GM12873 (cell line): ENCODE data around the gene RALGDS.

Experiments used
- TF ChIP-seq, protein P1 (sequence below): IDR thresholded peaks from 2 replicates; pipeline ENCODE4 v1.5.1; 2012; ENCODE audit warnings: low read depth, mild to moderate bottlenecking, moderate library complexity, low read length, control low read depth; ENCODE audit not compliant: insufficient read depth; ENCODE audit errors: missing control alignments

RALGDS gene

DNA sequence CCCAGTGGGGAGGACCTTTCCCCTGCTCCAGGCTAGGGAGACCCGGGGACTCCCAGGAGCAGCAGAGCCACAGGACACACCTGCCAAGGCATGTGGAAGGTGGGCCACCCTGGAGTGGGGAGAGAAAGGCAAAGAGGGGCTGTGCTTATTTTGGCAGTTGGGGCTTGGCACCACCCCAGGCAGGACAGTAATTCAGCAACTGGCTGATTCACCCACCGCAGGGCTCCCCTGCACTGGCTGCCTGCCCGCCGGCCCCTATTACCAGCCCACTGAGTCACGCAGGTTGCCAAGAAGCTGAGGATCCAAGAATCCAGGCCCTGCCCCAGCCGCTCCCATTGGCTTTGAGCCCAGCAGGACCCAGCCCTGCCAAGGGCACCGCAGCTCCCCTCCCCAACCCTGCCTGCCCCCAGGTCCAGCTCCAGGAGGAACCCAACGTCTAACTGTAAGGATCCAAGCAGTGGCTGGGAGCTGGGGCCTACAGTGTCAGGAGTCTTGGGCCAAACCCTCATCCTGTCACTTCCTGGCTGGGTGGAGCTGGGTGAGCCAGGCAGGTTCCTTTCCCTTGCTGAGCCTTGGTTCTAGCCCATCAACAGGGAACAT, 14.2 kb upstream of the RALGDS start:
- TF ChIP-seq, protein P1, sequence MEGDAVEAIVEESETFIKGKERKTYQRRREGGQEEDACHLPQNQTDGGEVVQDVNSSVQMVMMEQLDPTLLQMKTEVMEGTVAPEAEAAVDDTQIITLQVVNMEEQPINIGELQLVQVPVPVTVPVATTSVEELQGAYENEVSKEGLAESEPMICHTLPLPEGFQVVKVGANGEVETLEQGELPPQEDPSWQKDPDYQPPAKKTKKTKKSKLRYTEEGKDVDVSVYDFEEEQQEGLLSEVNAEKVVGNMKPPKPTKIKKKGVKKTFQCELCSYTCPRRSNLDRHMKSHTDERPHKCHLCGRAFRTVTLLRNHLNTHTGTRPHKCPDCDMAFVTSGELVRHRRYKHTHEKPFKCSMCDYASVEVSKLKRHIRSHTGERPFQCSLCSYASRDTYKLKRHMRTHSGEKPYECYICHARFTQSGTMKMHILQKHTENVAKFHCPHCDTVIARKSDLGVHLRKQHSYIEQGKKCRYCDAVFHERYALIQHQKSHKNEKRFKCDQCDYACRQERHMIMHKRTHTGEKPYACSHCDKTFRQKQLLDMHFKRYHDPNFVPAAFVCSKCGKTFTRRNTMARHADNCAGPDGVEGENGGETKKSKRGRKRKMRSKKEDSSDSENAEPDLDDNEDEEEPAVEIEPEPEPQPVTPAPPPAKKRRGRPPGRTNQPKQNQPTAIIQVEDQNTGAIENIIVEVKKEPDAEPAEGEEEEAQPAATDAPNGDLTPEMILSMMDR, result no peak

DNA sequence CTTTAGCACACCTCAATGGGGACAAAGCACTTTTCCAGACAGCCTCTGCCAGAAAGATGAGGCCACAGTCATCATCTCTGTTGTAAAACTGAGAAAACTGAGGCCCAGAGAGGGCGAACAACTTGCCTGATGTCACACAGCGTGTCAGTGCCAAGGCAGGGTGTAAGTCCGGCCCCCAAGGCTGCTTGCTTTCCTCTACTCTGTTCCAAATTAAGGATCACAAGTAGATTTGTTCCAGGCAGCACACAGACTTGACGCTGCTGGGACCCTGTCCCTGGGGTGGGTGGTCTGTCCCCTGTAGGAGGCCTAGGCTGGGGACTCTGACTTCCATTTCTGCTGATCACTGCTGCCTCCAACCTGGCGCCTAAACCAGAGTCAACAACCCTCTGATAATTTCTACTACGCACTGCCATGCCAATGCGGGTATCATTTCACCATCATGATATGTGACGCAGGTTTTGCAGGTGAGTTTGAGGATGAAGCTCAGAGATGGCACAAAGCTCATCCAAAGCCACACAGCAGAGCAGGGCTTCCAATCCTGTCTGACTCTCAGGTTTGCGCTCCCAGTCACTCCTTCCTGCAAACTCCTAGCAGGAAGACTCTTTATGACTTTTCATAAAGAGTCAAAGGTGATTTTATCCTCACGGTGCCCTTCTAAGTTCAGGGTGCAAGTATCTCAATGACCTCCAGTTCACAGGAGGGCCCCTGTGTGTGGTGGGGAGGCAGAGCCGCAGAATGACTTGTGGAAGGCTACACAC, 13.5 kb upstream of the RALGDS start:
- TF ChIP-seq, protein P1, result no peak

DNA sequence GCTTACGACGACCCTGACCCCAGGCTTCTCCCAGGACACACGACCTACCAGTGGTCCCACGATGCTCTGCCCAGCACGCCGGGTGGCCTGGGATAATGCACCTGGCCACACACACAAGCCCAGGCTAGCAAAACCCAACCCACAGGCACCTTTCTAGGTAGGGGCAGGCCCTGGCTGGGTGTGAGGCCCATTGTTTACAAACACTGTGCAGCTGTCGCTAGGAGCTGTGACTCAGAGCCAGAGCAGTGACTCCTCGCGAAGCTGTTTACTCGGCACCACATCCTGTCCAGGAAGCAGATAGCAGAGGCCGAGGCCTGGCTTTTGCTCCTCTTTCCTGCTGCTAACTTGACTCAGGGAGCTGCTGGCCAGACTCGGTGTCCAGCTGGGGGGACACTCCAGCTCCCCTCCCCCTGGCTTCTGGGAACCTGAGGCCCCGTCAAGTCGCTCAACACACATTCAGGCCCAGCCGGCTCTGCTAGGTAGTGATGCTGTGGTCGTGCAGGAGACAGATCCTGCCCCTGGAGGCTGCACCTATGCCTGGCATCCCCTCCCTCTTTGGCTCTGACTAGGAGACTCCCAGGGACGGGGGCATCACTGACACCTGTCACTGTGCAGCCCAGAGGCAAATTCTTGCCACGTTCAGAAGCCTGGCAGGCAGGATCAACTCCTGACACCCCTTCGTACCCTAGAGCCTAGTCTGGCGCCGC, 12.8 kb upstream of the RALGDS start:
- TF ChIP-seq, protein P1, result peak; percentile 28

DNA sequence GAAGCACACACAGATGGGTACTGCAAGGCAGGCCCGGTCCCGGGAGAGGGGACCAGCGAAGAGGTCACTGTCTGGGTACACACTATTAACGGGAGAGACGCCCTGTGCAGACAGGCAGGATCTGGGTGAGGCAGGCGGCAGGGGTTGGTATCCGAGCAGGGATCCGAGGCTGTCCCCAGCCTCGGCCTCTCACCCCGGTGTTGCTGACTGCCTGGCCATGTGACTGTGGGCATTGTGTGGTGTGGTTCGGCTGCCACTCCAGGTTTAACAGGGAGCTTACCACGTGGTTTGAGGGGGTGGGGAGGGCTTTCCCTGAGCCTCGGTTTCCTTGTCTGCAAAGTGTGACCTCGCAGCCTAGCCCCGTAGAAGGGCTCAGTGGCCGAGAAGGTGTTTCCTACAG, 11.1 kb upstream of the RALGDS start:
- TF ChIP-seq, protein P1, result no peak

DNA sequence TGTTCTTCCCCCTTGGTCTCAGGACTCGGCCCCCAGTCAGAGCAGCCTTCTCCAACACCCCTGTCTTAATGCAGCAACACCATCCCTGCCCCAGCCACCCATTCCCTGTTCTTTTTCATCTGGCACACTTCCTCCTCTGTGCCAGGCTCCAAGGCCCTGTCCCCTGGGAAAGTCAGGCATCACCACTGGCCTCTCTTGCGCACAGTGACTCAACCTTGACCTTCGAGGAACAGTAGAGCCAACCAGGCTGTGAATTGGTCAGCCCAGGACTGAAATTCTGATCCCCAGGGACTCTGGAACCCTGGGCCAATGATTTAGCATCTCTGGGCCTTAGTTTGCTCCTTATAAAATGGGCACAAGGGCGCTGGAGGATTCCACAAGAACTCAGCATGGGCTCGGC, 10.5 kb upstream of the RALGDS start:
- TF ChIP-seq, protein P1, result no peak

DNA sequence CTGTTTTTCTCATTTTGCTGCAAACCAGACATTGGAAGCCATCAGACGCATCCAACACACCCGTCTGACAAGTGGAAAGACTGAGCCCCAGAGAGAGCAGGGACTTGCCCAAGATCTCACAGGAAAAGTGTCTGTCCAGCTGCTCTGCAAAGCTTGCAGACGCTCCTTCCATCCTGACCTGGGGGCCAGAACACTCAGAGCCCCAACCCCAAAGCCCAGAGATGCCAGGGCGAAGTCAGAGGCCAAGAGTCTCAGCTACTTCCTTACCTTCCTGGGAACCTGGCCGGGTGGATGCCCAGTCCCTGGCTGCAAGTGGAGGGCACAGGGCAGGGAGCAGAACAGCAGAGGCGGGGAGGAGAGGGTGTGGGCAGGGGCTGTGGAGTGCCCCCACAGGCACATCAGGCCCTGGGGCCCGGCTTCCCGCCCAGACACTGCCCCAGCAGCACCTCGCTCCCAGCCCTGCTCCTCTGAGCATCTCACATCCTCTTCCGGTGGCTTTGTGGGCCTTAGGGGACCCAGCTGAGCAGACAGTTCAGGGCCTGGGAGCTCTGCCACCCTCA, 9.7 kb upstream of the RALGDS start:
- TF ChIP-seq, protein P1, result no peak

DNA sequence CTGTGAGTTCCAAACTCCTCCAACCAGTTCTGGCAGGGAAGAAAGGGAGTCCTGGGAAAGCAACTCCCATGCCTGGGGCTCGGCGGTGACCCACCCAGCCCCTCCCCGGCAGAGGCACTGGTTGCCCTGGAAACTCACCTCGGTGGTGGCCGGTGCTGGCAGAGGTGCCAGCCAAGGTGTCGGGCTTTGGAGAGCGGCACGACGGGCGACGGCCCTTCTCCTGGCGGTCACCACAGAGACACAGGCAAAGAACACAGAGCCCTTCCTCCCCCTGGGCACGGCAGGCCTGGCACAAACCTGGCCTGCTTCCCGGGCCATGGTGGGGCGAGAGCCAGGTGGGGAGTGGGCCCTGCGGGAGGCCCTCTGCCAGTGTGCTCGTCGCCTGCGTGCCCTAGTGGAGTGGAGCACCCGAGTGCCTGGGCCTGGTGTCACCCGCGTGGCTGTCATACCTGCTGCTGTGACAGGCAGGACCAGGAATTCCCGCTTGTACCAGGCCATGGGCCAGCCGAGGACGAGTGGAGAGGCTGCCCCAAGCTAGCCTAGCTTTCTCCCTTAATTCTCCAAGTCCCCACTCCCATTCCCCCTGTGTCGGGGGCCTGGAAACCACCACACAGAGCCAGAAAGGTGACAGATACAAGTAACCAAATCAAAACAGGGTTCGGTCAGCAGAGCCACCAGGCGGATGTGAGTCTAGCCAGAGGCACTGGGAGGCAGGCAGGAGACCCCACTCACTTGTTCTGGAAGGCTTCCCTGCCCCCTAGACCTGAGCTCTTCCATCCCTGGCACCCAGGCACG, 8.2 kb upstream of the RALGDS start:
- TF ChIP-seq, protein P1, result no peak
